Activated T-helper 1 cell treated with anti-CD3 and anti-CD28 coated beads, Interleukin-12 subunit alpha, Interleukin-12 subunit beta, Interleukin-2, Interleukin-4 antibody, amounts not matched to agents 30 ng/mL and 10 ng/mL and 1 ng/mL, durations not matched to agents 14 hours and 24 hours and 36 hours (primary cell): Measurements from ENCODE around the gene ACOT4. TPM values are rescaled to one million over a fixed set of nuclear protein-coding genes. Genes with fewer than 3 reads are reported as not detected.
"Not testable (repeated sequence)": the region's sequence is repeated elsewhere in the genome, so short reads cannot be mapped to it uniquely, and the experiment has no call there.

ENCODE experiments used
- DNase-seq: peaks from one replicate; pipeline ENCODE4 v3.0.0; 2021; ENCODE audit warnings: low spot score
- H3K27ac Mint-ChIP-seq: one replicate; pipeline ENCODE4 v1.8.0; 2021; ENCODE audit warnings: mild to moderate bottlenecking, mixed read lengths
- H3K27me3 Mint-ChIP-seq: one replicate; pipeline ENCODE4 v1.8.0; 2022; ENCODE audit warnings: mild to moderate bottlenecking, moderate library complexity, mixed read lengths; ENCODE audit not compliant: insufficient read depth
- H3K36me3 Mint-ChIP-seq: one replicate; pipeline ENCODE4 v1.8.0; 2021; ENCODE audit warnings: low read depth, mixed read lengths
- H3K4me1 Mint-ChIP-seq: one replicate; pipeline ENCODE4 v1.8.0; 2021; ENCODE audit warnings: low read depth, mixed read lengths
- H3K4me3 Mint-ChIP-seq: one replicate; pipeline ENCODE4 v1.8.0; 2021; ENCODE audit warnings: mild to moderate bottlenecking, moderate library complexity, mixed read lengths
- H3K9me3 Mint-ChIP-seq: one replicate; pipeline ENCODE4 v1.8.0; 2021; ENCODE audit warnings: mixed read lengths
- intact Hi-C: fragments of 100-400 bp; cut with micrococcal nuclease; formaldehyde crosslinking; loops from one replicate; pipeline ENCODE4 v1.15.1; 2024
- total RNA-seq: library from RNA; stranded (reverse); gene quantifications from 2 replicates; pipeline ENCODE4 v1.2.3, GENCODE V29; 2022

ACOT4 gene
- total RNA-seq, 1 donor from 2014 or later: 1.9 TPM

DNA sequence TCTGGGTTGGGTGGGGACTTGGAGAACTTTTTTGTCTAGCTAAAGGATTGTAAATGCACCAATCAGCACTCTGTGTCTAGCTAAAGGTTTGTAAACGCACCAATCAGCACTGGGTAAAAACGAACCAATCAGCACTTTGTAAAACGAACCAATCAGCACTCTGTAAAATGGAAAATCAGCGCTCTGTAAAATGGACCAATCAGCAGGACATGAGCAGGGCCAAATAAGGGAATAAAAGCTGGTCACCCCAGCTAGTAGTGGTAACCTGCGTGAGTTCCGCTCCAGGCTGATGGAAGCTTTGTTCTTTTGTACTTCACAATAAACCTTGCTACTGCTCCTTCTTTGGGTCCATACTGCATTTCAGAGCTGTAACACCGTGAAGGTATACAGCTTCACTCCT is 24.3 kb upstream of the ACOT4 start:
- no peak for DNase-seq
- Mint-ChIP-seq H3K27ac (no peak overlapping the region), H3K27me3 (no peaks in the 10 kb centered on the region)

GRCh38 chr14:73567951-73568885 is 23.5 kb upstream of the ACOT4 start:
- Mint-ChIP-seq H3K27ac (peak overlapping the region; percentile 97), H3K27me3 (no peaks in the 10 kb centered on the region), H3K36me3 (peaks cover 16% of the 10 kb centered on the region), H3K9me3 (no peaks in the 10 kb centered on the region), H3K4me3 (peak overlapping the region; percentile 92), H3K4me1 (peaks cover 39% of the 10 kb centered on the region)
- DNase-seq: no peak
- intact Hi-C loops: loop anchor here (2.0 to 5.0 kb wide), 5 partner anchors 129 to 319 kb away; partner anchors contain the start of genes PNMA1, PTGR2 and ZNF410

More for the DNA sequence above, 24.3 kb upstream of the ACOT4 start:
- intact Hi-C loops: loop anchor here (5.0 kb wide), 3 partner anchors 145 to 320 kb away; partner anchors contain the start of genes PNMA1, PTGR2 and ZNF410
- Mint-ChIP-seq H3K4me3 (peak overlapping the region; percentile 92), H3K9me3 (peaks cover 6% of the 10 kb centered on the region), H3K36me3 (peaks cover 15% of the 10 kb centered on the region), H3K4me1 (peaks cover 39% of the 10 kb centered on the region)

- Mint-ChIP-seq H3K4me1 (peaks cover 39% of the 10 kb centered on the region), H3K36me3 (peaks cover 18% of the 10 kb centered on the region), H3K27ac (peak overlapping the region; percentile 97), H3K4me3 (peak overlapping the region; percentile 92)
- not testable (repeated sequence) for DNase-seq, H3K27me3 Mint-ChIP-seq, H3K9me3 Mint-ChIP-seq
- intact Hi-C loops: loop anchor here (1.0 to 5.0 kb wide), 9 partner anchors 43 to 318 kb away; partner anchors contain the start of genes ACOT6, PNMA1, PTGR2 and ZNF410
Observed at GRCh38 chr14:73568886-73569184, 22.8 kb upstream of the ACOT4 start.

DNA sequence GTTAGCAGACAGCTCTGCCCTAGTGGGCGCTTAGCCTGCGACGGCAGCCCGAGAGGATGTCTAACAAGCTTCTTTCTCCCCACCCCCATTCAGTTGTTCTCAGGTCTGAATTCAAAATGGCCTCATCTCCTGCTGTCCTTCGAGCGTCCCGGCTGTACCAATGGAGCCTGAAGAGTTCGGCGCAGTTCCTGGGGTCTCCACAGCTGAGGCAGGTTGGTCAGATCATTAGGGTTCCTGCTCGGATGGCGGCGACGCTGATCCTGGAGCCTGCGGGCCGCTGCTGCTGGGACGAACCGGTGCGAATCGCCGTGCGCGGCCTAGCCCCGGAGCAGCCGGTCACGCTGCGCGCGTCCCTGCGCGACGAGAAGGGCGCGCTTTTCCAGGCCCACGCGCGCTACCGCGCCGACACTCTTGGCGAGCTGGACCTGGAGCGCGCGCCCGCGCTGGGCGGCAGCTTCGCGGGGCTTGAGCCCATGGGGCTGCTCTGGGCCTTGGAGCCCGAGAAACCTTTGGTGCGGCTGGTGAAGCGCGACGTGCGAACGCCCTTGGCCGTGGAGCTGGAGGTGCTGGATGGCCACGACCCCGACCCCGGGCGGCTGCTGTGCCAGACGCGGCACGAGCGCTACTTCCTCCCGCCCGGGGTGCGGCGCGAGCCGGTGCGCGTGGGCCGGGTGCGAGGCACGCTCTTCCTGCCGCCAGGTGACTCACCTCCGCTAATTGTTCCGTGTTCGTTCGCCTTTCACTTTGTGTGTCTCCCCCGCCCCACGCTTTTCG is 22.3 kb upstream of the ACOT4 start, which contains the start of gene ACOT2:
ACOT2 (plus strand) TSS at position 29 of the 774 bp plus-strand sequence; CDS start at position 57, 28 bp downstream.
- not testable (repeated sequence) for H3K9me3 Mint-ChIP-seq, H3K27me3 Mint-ChIP-seq
- Mint-ChIP-seq H3K4me1 (peaks cover 39% of the 10 kb centered on the region), H3K4me3 (peak within 1 kb of the TSS; percentile 92), H3K27ac (peak within 1 kb of the TSS; percentile 97), H3K36me3 (peaks cover 20% of the 10 kb centered on the region)
- DNase-seq: peak; percentile 65
- intact Hi-C loops: loop anchor here (1.0 to 5.0 kb wide), 9 partner anchors 43 to 318 kb away; partner anchors contain the start of genes ACOT6, PNMA1, PTGR2 and ZNF410

DNA sequence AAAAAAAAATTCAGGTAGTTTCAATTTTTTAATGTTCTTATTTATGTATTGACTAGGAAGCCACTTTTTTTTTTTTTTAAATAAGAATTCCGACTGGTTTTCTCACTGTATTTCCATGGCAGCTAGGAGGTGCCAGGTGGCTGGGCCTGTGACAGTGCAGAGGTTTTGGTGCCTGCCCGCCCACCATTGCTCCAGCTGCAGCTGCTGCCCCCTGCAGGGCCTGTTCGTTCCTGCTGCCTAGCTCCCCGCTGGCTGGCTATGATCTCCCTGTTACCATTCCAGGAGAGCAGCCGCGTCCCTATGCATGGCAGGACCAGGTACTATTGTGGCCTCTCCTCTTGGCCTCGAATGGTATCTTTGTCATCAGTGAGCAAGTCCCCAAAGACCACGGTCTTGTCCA is 20.8 kb upstream of the ACOT4 start:
- peak; percentile 53 for DNase-seq
- H3K9me3 Mint-ChIP-seq, H3K27ac Mint-ChIP-seq, H3K27me3 Mint-ChIP-seq: not testable (repeated sequence)
- Mint-ChIP-seq H3K4me1 (peaks cover 29% of the 10 kb centered on the region), H3K4me3 (peak overlapping the region; percentile 2), H3K36me3 (peaks cover 15% of the 10 kb centered on the region)
- intact Hi-C loops: loop anchor here (1.0 kb wide), 1 partner anchor 62 kb away; no protein-coding TSS in a partner anchor

DNA sequence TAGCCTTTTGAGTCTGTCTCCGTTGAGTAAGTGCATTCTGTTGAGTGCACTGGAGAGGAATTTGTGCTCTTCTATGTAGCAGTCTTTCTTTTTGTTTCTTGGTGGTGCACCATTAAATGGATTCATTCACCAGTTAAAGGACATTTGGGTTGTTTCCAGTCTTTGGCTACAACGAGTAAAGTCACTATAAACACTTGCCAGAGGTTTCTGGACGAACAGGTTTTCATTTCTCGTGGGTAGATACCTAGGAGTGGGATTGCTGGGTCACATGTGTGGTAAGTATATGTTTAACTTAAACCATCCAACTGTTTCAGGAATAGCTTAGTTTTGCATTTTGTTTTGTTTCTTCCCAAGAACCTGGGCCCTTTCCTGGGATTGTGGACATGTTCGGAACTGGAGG is 18.6 kb upstream of the ACOT4 start:
- H3K4me3 Mint-ChIP-seq, H3K27ac Mint-ChIP-seq, H3K27me3 Mint-ChIP-seq, H3K9me3 Mint-ChIP-seq, DNase-seq, intact Hi-C loops: not testable (repeated sequence)
- Mint-ChIP-seq H3K4me1 (peaks cover 19% of the 10 kb centered on the region), H3K36me3 (peaks cover 13% of the 10 kb centered on the region)

DNA sequence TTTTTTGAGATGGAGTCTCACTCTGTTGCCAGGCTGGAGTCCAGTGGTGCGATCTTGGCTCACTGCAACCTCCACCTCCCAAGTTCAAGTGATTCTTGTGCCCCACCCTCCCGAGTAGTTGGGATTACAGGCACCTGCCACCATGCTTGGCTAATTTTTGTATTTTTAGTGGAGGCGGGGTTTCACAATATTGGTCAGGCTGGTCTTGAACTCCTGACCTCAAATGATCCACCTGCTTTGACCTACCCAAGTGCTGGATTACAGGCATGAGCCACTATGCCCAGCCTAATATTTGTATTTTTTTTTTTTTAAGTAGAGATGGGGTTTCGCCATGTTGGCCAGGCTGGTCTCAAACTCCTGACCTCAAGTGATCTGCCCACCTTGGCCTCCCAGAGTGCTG is 17.9 kb upstream of the ACOT4 start:
- intact Hi-C loops, H3K27me3 Mint-ChIP-seq, H3K4me3 Mint-ChIP-seq, H3K27ac Mint-ChIP-seq, DNase-seq, H3K9me3 Mint-ChIP-seq: not testable (repeated sequence)
- peaks cover 13% of the 10 kb centered on the region for H3K36me3 Mint-ChIP-seq
- peaks cover 12% of the 10 kb centered on the region for H3K4me1 Mint-ChIP-seq

DNA sequence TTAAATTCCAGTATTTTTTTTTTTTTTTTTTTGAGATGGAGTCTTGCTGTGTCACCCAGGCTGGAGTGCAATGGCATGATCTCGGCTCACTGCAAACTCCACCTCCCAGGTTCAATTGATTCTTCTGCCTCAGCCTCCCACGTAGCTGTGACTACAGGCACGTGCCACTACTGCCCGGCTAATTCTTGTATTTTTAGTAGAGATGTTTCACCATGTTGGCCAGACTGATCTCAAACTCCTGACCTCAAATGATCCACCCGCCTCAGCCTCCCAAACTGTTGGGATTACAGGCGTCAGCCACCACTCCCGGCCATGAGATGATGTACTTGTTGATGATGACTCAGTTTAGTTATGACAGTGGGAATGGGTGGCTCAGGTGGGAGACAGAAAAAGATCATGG is 17.4 kb upstream of the ACOT4 start:
- H3K4me3 Mint-ChIP-seq, H3K4me1 Mint-ChIP-seq, DNase-seq, H3K27me3 Mint-ChIP-seq, H3K27ac Mint-ChIP-seq, intact Hi-C loops, H3K9me3 Mint-ChIP-seq: not testable (repeated sequence)
- peaks cover 13% of the 10 kb centered on the region for H3K36me3 Mint-ChIP-seq

DNA sequence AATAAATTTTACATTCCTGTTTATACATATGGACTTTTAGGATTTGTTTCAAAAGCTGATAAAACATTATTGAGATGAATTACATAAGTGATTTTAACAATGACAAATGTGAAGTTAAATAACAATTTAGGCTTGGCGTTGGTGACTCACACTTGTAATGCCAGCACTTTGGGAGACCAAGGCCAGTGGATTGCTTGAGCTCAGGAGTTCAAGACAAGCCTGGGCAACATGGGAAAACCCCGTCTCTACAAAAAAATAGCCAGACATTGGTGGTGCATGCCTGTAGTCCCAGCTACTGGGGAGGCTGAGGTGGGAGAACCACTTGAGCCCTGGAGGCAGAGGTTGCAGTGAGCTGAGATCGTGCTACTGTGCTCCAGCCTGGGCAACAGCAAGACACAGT is 15.3 kb upstream of the ACOT4 start:
- Mint-ChIP-seq H3K4me3 (no peak overlapping the region), H3K27me3 (no peaks in the 10 kb centered on the region), H3K9me3 (no peaks in the 10 kb centered on the region), H3K36me3 (peaks cover 13% of the 10 kb centered on the region), H3K4me1 (no peaks in the 10 kb centered on the region), H3K27ac (no peak overlapping the region)
- intact Hi-C loops: no loop called here
- DNase-seq: no peak

- intact Hi-C loops: not testable (repeated sequence)
Observed at GRCh38 chr14:73577214-73577613, 14.5 kb upstream of the ACOT4 start.

GRCh38 chr14:73582102-73582979 is 9.3 kb upstream of the ACOT4 start:
- H3K27me3 Mint-ChIP-seq, H3K36me3 Mint-ChIP-seq, H3K4me3 Mint-ChIP-seq, H3K27ac Mint-ChIP-seq, H3K9me3 Mint-ChIP-seq, H3K4me1 Mint-ChIP-seq, intact Hi-C loops, DNase-seq: not testable (repeated sequence)

More at GRCh38 chr14:73577214-73577613, 14.5 kb upstream of the ACOT4 start:
- H3K4me1 Mint-ChIP-seq, H3K27ac Mint-ChIP-seq, DNase-seq, H3K9me3 Mint-ChIP-seq, H3K27me3 Mint-ChIP-seq, H3K4me3 Mint-ChIP-seq: not testable (repeated sequence)
- peaks cover 13% of the 10 kb centered on the region for H3K36me3 Mint-ChIP-seq

- Mint-ChIP-seq H3K4me3 (no peak overlapping the region), H3K27ac (no peak overlapping the region), H3K27me3 (peaks cover 5% of the 10 kb centered on the region), H3K4me1 (no peaks in the 10 kb centered on the region), H3K9me3 (no peaks in the 10 kb centered on the region), H3K36me3 (no peaks in the 10 kb centered on the region)
- DNase-seq: no peak
- intact Hi-C loops: no loop called here
Observed at GRCh38 chr14:73588695-73589094, 3.0 kb upstream of the ACOT4 start.
